A549 (cell line): ENCODE results near the gene NRXN2. TPM values are rescaled to one million over a fixed set of nuclear protein-coding genes. Genes with fewer than 3 reads are reported as not detected.
A peak's percentile ranks its signal among the peaks of the same experiment; 100 is the strongest.

Experiments used
- ATAC-seq, 2 experiments: fragments of 200-7000 bp in 1 of 2; fragments of >200 bp in 1 of 2; cut with Nextera tagmentation in 1 of 2; cut with Tn5 transposase in 1 of 2; 3 replicates each; pipeline versions ENCODE4 v1.8.0 to v1.9.1; 2018 to 2020; ENCODE audit warnings: mild to moderate bottlenecking in 1 of 2, moderate library complexity in 1 of 2
- CTCF ChIA-PET: fragments of 300-600 bp; sonication (Branson Sonifier 250); formaldehyde crosslinking; extraction: SDS; loops from one replicate; lab custom pipeline; 2021; ENCODE audit warnings: antibody characterized with exemption, inconsistent platforms; lab: Yijun Ruan, JAX
- POLR2A ChIA-PET: fragments of 350-600 bp; formaldehyde crosslinking; extraction: SDS; loops from one replicate; lab custom pipeline; 2021; ENCODE audit warnings: antibody characterized with exemption, inconsistent platforms; lab: Yijun Ruan, JAX
- DNase-seq, 2 experiments: peaks; one replicate each; pipeline versions ENCODE4 v3.0.0 to v3.0.0-alpha.2; 2011 to 2016; ENCODE audit warnings: low read depth in 1 of 2, low spot score in 1 of 2
- FAIRE-seq: peaks from 2 replicates; lab custom pipeline; 2011; peaks lifted over from hg19 to GRCh38; lab: Jason Lieb, UNC
- H3K27ac ChIP-seq, 2 experiments: fragments of >200 bp; sonication (Bioruptor Twin); formaldehyde crosslinking; 3 replicates each; pipeline ENCODE4 v1.5.1; 2016 to 2017
- H3K4me1 ChIP-seq: fragments of >200 bp; sonication (Bioruptor Twin); formaldehyde crosslinking; 3 replicates; pipeline ENCODE4 v1.6.1; 2016
- H3K4me2 ChIP-seq: fragments of >200 bp; sonication (Bioruptor Twin); formaldehyde crosslinking; 3 replicates; pipeline ENCODE4 v1.6.1; 2016
- H3K4me3 ChIP-seq: fragments of >200 bp; sonication (Bioruptor Twin); formaldehyde crosslinking; 3 replicates; pipeline ENCODE4 v1.5.1; 2016
- H3K9me3 ChIP-seq: fragments of >200 bp; sonication (Bioruptor Twin); formaldehyde crosslinking; 3 replicates; pipeline ENCODE4 v1.6.1; 2016
- BHLHE40 ChIP-seq: IDR thresholded peaks from 2 replicates; pipeline ENCODE4 v1.6.1; 2012; ENCODE audit warnings: low read depth, low read length, inconsistent platforms
- CBX2 ChIP-seq: fragments of 200-600 bp; sonication (generic); IDR thresholded peaks from 2 replicates; pipeline ENCODE4 v1.6.1; 2016; ENCODE audit warnings: low read depth, mild to moderate bottlenecking, borderline replicate concordance
- CBX8 ChIP-seq: fragments of 200-600 bp; sonication (generic); IDR thresholded peaks from 2 replicates; pipeline ENCODE4 v1.6.1; 2016
- CHD2 ChIP-seq: fragments of 150-350 bp; IDR thresholded peaks from 2 replicates; pipeline ENCODE4 v1.6.1; 2014; ENCODE audit warnings: low read length; ENCODE audit not compliant: partially characterized antibody
- CHD4 ChIP-seq: fragments of 200-600 bp; sonication (generic); IDR thresholded peaks from 2 replicates; pipeline ENCODE4 v1.6.1; 2016; ENCODE audit warnings: antibody characterized with exemption, mild to moderate bottlenecking, borderline replicate concordance
- EHF ChIP-seq: fragments of 250-450 bp; sonication (Bioruptor Pico); IDR thresholded peaks from 2 replicates; pipeline ENCODE4 v1.5.0; 2020; ENCODE audit warnings: mild to moderate bottlenecking
- EHMT2 ChIP-seq: fragments of 200-600 bp; sonication (generic); IDR thresholded peaks from 2 replicates; pipeline ENCODE4 v1.6.1; 2016; ENCODE audit warnings: antibody characterized with exemption, low read depth, mild to moderate bottlenecking, moderate library complexity
- EP300 ChIP-seq, 2 experiments: fragments of >200 bp; sonication (Bioruptor Twin); formaldehyde crosslinking; IDR thresholded peaks; 2 replicates in 1 of 2; 3 replicates in 1 of 2; pipeline ENCODE4 v1.6.1; 2016 to 2017
- ESRRA ChIP-seq: fragments of 150-350 bp; IDR thresholded peaks from 2 replicates; pipeline ENCODE4 v1.6.1; 2014; ENCODE audit warnings: mild to moderate bottlenecking, low read length, borderline replicate concordance
- FOSB ChIP-seq: fragments of 250-450 bp; sonication (Bioruptor Pico); IDR thresholded peaks from 2 replicates; pipeline ENCODE4 v1.5.0; 2020; ENCODE audit warnings: mild to moderate bottlenecking, moderate library complexity
- HDAC2 ChIP-seq: fragments of 200-600 bp; sonication (generic); IDR thresholded peaks from 2 replicates; pipeline ENCODE4 v1.6.1; 2016
- HOXA7 ChIP-seq: fragments of 250-450 bp; sonication (Bioruptor Pico); IDR thresholded peaks from 2 replicates; pipeline ENCODE4 v1.5.0; 2020; ENCODE audit warnings: mild to moderate bottlenecking, moderate library complexity
- KDM1A ChIP-seq: fragments of 200-600 bp; sonication (generic); IDR thresholded peaks from 2 replicates; pipeline ENCODE4 v1.6.1; 2016; ENCODE audit warnings: low read depth, mild to moderate bottlenecking
- MAZ ChIP-seq: fragments of 150-350 bp; IDR thresholded peaks from 2 replicates; pipeline ENCODE4 v1.6.1; 2014; ENCODE audit warnings: antibody characterized with exemption, low read depth, low read length, borderline replicate concordance
- MYC ChIP-seq: IDR thresholded peaks from 2 replicates; pipeline ENCODE4 v1.6.1; 2012; ENCODE audit warnings: mild to moderate bottlenecking, inconsistent platforms, low read length, improper control_type of control experiment, borderline replicate concordance
- PHF8 ChIP-seq: fragments of 200-600 bp; sonication (generic); IDR thresholded peaks from 2 replicates; pipeline ENCODE4 v1.6.1; 2016; ENCODE audit warnings: low read depth, mild to moderate bottlenecking, antibody characterized with exemption, moderate library complexity, borderline replicate concordance
- POLR2AphosphoS2 ChIP-seq: conservative IDR thresholded peaks from 2 replicates; pipeline ENCODE4 v1.6.1; 2012; ENCODE audit warnings: low read length, improper control_type of control experiment, inconsistent platforms
- RFX5 ChIP-seq: fragments of 450-650 bp; IDR thresholded peaks from 2 replicates; pipeline ENCODE4 v1.7.1; 2014; ENCODE audit warnings: antibody characterized with exemption, mild to moderate bottlenecking, moderate library complexity
- SMC3 ChIP-seq: fragments of >200 bp; sonication (Bioruptor Twin); formaldehyde crosslinking; IDR thresholded peaks from 3 replicates; pipeline ENCODE4 v1.6.1; 2018; ENCODE audit warnings: inconsistent platforms
- SREBF2 ChIP-seq: fragments of 450-650 bp; IDR thresholded peaks from 2 replicates; pipeline ENCODE4 v1.6.1; 2014; ENCODE audit warnings: mild to moderate bottlenecking, moderate library complexity
- TP53 ChIP-seq: fragments of 250-450 bp; sonication (Bioruptor Pico); IDR thresholded peaks from 2 replicates; pipeline ENCODE4 v1.5.0; 2021; ENCODE audit warnings: mild to moderate bottlenecking, moderate library complexity
- USF2 ChIP-seq: fragments of 450-650 bp; IDR thresholded peaks from 2 replicates; pipeline ENCODE4 v1.6.1; 2014; ENCODE audit warnings: antibody characterized with exemption
- ZC3H11A ChIP-seq: fragments of 450-650 bp; IDR thresholded peaks from 2 replicates; pipeline ENCODE4 v1.6.1; 2014; ENCODE audit warnings: antibody characterized with exemption, mild to moderate bottlenecking
- WGBS: methylation state at CpG from one replicate; pipeline ENCODE4 v1.1.6; 2017; ENCODE audit errors: missing lambda C conversion rate; 5-methylcytosine and 5-hydroxymethylcytosine counted together
- polyA plus RNA-seq, 4 experiments: library from polyadenylated mRNA; depleted of rRNA in 3 of 4; stranded (reverse); fragments of >200 nt; fragmentation: RNase III in 1 of 4; extraction: RNeasy Plus Mini Kit Qiagen cat#74134 plus additional on column Dnase treatment in 1 of 4; gene quantifications; 2 replicates in 3 of 4; 3 replicates in 1 of 4; pipeline ENCODE4 v1.2.3, GENCODE V29; 2011 to 2017

NRXN2 gene
- polyA plus RNA-seq, 2 of the 4 experiments (the other 2 are of a cell fraction) = 0.04 TPM; not detected in 1

- 74% methylated on average over 15 of the region's 15 CpGs for WGBS
- Histone ChIP-seq H3K4me3 (no peak overlapping the region), H3K27ac (peak overlapping the region in 1 of 2 experiments; percentile 16; a peak in 2 of 6 replicates), H3K4me2 (no peak overlapping the region), H3K9me3 (no peaks in the 10 kb centered on the region), H3K4me1 (peaks cover 12% of the 10 kb centered on the region)
- TF ChIP-seq ESRRA = no peak
- TF ChIP-seq SMC3 = no peak
- TF ChIP-seq EHMT2 = no peak
- TF ChIP-seq POLR2AphosphoS2 = no peak
- no peak for TF ChIP-seq EHF (CRISPR knock-in tag)
- no peak for TF ChIP-seq HOXA7
- no peak for TF ChIP-seq MYC
- TF ChIP-seq KDM1A = no peak
- TF ChIP-seq CBX8 = no peak
- no peak for TF ChIP-seq ZC3H11A
- TF ChIP-seq RFX5 = no peak
- TF ChIP-seq BHLHE40 = no peak
- TF ChIP-seq SREBF2 = no peak
- no peak for TF ChIP-seq EP300 (IDR thresholded peaks at IDR 0.05)
- TF ChIP-seq CHD4 = no peak
- TF ChIP-seq CHD2 = no peak
- no peak for TF ChIP-seq TP53
- ChIA-PET CTCF (interaction anchor here (1.0 to 4.7 kb wide), 4 partner anchors 90 to 128 kb away, joined by 3 to 26 read pairs (median 4); no protein-coding TSS in a partner anchor), POLR2A (no interaction called here)
- ATAC-seq (no peak), FAIRE-seq (no peak), DNase-seq (no peak)
Observed at GRCh38 chr11:64560139-64560771, 162.7 kb downstream of the NRXN2 start.

- H3K27ac ChIP-seq = peak overlapping the region in 1 of 2 experiments; percentile 19; a peak in 2 of 6 replicates
- CTCF ChIA-PET = interaction anchor here (0.5 to 4.7 kb wide), 4 partner anchors 29 to 93 kb away, joined by 3 to 26 read pairs (median 5); no protein-coding TSS in a partner anchor
- FAIRE-seq (no peak), DNase-seq (no peak), ATAC-seq (no peak)
- no peaks in the 10 kb centered on the region for H3K9me3 ChIP-seq
- TF ChIP-seq CHD2 (no peak), CBX2 (no peak), TP53 (no peak), PHF8 (no peak), POLR2AphosphoS2 (no peak)
- H3K4me3 ChIP-seq = no peak overlapping the region
- H3K4me2 ChIP-seq = no peak overlapping the region
- 77% methylated on average over 15 of the region's 19 CpGs for WGBS
- POLR2A ChIA-PET = no interaction called here
- peaks cover 19% of the 10 kb centered on the region for H3K4me1 ChIP-seq
Observed at GRCh38 chr11:64559351-64560138, 163.5 kb downstream of the NRXN2 start.

- ATAC-seq = no peak
- CTCF ChIA-PET = interaction anchor here (0.6 to 4.7 kb wide), 4 partner anchors 69 to 130 kb away, joined by 3 to 26 read pairs (median 4); no protein-coding TSS in a partner anchor
- 85% methylated on average over 9 of the region's 9 CpGs for WGBS
Observed at GRCh38 chr11:64558869-64559268, 164.1 kb downstream of the NRXN2 start.

More at GRCh38 chr11:64558869-64559268, 164.1 kb downstream of the NRXN2 start:
- DNase-seq (no peak), FAIRE-seq (no peak)
- Histone ChIP-seq H3K4me1 (peaks cover 25% of the 10 kb centered on the region), H3K9me3 (no peaks in the 10 kb centered on the region), H3K4me2 (no peak overlapping the region), H3K4me3 (no peak overlapping the region), H3K27ac (no peak overlapping the region)
- POLR2A ChIA-PET = no interaction called here
- no peak for TF ChIP-seq EHMT2
- no peak for TF ChIP-seq HDAC2
- no peak for TF ChIP-seq CBX8
- no peak for TF ChIP-seq FOSB (CRISPR knock-in tag)
- no peak for TF ChIP-seq USF2
- no peak for TF ChIP-seq KDM1A
- no peak for TF ChIP-seq MAZ
